D341Med (cell line): ENCODE results near the gene SS18L1.

Source experiments
- DNase-seq: peaks from one replicate; pipeline ENCODE4 v3.0.0; 2012; ENCODE audit warnings: low spot score

The SS18L1 gene

GRCh38 chr20:62195736-62196135 is 52.2 kb downstream of the SS18L1 start:
- no peak for DNase-seq

GRCh38 chr20:62196286-62196685 is 52.7 kb downstream of the SS18L1 start:
- DNase-seq = no peak

GRCh38 chr20:62197311-62197710 is 53.7 kb downstream of the SS18L1 start:
- DNase-seq = no peak

GRCh38 chr20:62197801-62198200 is 54.2 kb downstream of the SS18L1 start:
- DNase-seq = no peak

- no peak for DNase-seq
Measured at GRCh38 chr20:62198496-62198895, 54.9 kb downstream of the SS18L1 start.

GRCh38 chr20:62198931-62199330 is 55.4 kb downstream of the SS18L1 start:
- DNase-seq = no peak

- no peak for DNase-seq
Measured at GRCh38 chr20:62200491-62201172, 57.1 kb downstream of the SS18L1 start.

GRCh38 chr20:62201173-62202082 is 57.9 kb downstream of the SS18L1 start:
- DNase-seq = no peak

- DNase-seq = no peak
Measured at GRCh38 chr20:62202083-62202395, 58.5 kb downstream of the SS18L1 start.

- DNase-seq = no peak
Measured at GRCh38 chr20:62202676-62203377, 59.3 kb downstream of the SS18L1 start.

GRCh38 chr20:62203378-62204030 is 59.9 kb downstream of the SS18L1 start:
- no peak for DNase-seq

GRCh38 chr20:62205618-62206387 is 62.2 kb downstream of the SS18L1 start:
- no peak for DNase-seq

GRCh38 chr20:62206388-62206775 is 62.8 kb downstream of the SS18L1 start:
- DNase-seq = no peak

- no peak for DNase-seq
Measured at GRCh38 chr20:62208061-62208794, 64.7 kb downstream of the SS18L1 start.

- DNase-seq = no peak
Measured at GRCh38 chr20:62208795-62209755, 65.5 kb downstream of the SS18L1 start.

- no peak for DNase-seq
Measured at GRCh38 chr20:62209850-62210495, 66.4 kb downstream of the SS18L1 start.

GRCh38 chr20:62210496-62210855 is 66.9 kb downstream of the SS18L1 start:
- DNase-seq = no peak

GRCh38 chr20:62211216-62211615 is 67.6 kb downstream of the SS18L1 start:
- no peak for DNase-seq

GRCh38 chr20:62211769-62212288 is 68.3 kb downstream of the SS18L1 start:
- no peak for DNase-seq
